ENCODE measurements around the gene TBRG1.
A peak's percentile ranks its signal among the peaks of the same experiment; 100 is the strongest.

The TBRG1 gene

GRCh38 chr11:124663861-124664260 lies 41.2 kb downstream of the TBRG1 start:
- no peak for DNase-seq

GRCh38 chr11:124667601-124668000 lies 44.9 kb downstream of the TBRG1 start:
- DNase-seq: no peak

GRCh38 chr11:124669193-124669592 lies 46.5 kb downstream of the TBRG1 start:
- DNase-seq: peak; percentile 33

GRCh38 chr11:124670732-124671131 lies 48.1 kb downstream of the TBRG1 start:
- peak; percentile 21 for DNase-seq

- DNase-seq: no peak
Observed at GRCh38 chr11:124672536-124673215, 50.0 kb downstream of the TBRG1 start.

GRCh38 chr11:124673333-124674167 lies 50.9 kb downstream of the TBRG1 start, which contains the start of the genes SIAE and SPA17:
TSS of gene SIAE (minus strand) at chr11:124673739. CDS start at chr11:124673708, 31 bp downstream.
TSS of gene SPA17 (plus strand) at chr11:124673904. CDS start at chr11:124675265, 1,361 bp downstream.
- DNase-seq: peak; percentile 96

- no peak for DNase-seq
Observed at GRCh38 chr11:124674168-124674517, 51.5 kb downstream of the TBRG1 start.

GRCh38 chr11:124674571-124674970 lies 51.9 kb downstream of the TBRG1 start:
- no peak for DNase-seq

- DNase-seq: peak; percentile 16
Observed at GRCh38 chr11:124676386-124676785, 53.7 kb downstream of the TBRG1 start.

GRCh38 chr11:124678416-124678815 lies 55.8 kb downstream of the TBRG1 start:
- no peak for DNase-seq

- DNase-seq: no peak
Observed at GRCh38 chr11:124681421-124681820, 58.8 kb downstream of the TBRG1 start.

- DNase-seq: no peak
Observed at GRCh38 chr11:124682443-124682842, 59.8 kb downstream of the TBRG1 start.

Data from fibroblast of upper back skin (primary cell).